ENCODE data around the gene DLG1.
A peak's percentile ranks its signal among the peaks of the same experiment; 100 is the strongest.

DLG1 gene

DNA sequence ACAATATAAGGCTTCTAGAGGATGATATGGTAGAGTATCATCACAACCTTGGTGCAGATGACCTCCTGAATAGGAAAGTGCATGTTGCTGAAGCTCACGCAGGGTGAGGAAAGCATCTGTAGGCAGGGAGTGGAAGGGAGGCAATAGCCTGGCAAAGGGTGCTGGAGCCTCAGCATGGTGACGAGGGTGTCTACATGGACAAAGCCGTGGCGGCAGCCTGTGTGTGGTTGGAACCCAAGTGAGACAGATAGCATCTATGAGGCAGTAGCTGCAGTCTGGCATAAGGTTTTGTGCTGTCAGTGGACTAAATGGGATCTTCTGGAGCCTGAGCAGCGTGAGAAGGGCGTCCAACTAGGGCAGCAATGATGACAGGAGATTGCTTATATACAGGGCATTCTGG lies 132.5 kb downstream of the DLG1 start:
- no peak for DNase-seq

- DNase-seq, result no peak
These were observed 143.4 kb downstream of the DLG1 start for GRCh38 chr3:197155046-197155445.

- DNase-seq, result peak; percentile 10
These were observed 146.8 kb downstream of the DLG1 start for GRCh38 chr3:197151580-197151979.

DNA sequence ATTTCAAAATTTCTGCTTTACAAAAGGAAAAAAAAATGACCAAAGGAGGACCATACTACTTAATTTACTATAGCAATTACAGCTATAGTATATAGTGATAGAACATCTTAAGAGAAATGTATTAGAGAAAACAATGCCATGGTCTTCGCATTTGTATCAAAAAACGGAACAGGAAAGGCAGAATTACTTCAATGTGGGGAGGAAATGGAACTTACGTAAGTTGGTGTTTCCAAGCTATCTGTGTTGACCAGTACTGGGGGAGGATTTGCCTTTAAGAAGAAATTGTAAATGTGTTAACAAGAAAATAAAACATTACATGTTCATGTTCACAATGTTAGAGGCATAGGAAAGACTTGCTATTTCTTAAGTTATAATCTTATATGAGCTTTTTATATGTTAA lies 148.9 kb downstream of the DLG1 start:
- DNase-seq, result peak; percentile 74

- no peak for DNase-seq
These were observed 154.2 kb downstream of the DLG1 start for GRCh38 chr3:197144188-197144587.

DNA sequence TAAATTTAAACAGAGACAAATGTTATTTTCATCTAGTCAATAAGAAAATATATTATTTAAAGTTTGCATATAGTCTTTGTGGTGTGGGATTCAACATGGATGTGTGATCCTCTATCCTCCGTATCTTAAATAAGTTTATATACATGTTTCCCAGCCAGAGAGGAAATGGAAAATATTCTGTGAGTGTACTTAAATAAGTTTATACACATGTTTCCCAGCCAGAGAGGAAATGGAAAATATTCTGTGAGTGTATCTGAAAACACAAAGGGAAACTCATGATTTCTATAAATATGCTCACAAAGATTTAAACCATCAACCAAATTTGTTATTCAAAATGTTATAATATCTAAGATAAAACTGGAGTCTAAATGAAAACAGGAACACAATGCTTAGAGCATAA lies 158.8 kb downstream of the DLG1 start:
- DNase-seq, result no peak

DNA sequence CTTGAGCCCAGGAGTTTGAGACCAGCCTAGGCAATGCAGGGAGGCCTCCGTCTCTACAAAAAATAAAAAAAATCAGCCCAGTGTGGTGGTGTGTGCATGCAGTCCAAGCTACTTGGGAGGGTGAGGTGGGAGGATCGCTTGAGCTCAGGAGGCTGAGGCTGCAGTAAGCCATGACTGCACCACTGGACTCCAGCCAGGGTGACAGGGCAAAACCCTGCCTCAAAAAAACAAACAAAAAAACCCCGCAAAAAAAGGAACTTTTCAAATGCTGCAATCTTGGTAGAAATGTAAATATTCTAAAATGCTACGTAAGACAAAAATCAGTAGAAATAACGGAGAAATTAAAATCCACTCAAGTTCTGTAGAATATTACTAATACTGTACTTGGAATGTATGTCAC lies 160.7 kb downstream of the DLG1 start:
- no peak for DNase-seq

GRCh38 chr3:197136744-197137143 lies 161.7 kb downstream of the DLG1 start:
- no peak for DNase-seq

GRCh38 chr3:197135212-197135611 lies 163.2 kb downstream of the DLG1 start:
- DNase-seq, result no peak

- DNase-seq, result no peak
These were observed 165.4 kb downstream of the DLG1 start for GRCh38 chr3:197132916-197133530.

DNA sequence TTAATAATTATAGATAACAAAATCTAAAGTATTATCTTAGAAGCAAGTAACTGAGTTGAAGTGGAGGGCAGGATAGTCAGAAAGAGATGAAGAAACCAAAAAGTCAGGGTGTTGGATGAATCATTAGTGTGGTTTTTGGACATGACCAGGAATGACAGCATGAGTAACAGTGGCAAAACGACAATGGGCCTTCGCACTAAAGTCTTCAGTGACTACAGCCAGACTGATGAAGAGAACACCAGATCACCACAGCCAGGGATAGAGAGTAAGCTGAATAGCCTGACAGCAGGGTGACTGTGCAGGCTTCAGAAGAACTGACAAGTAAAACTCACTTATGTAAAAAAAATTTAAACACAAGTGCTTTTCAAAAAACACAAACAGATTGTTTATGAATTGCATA lies 172.8 kb downstream of the DLG1 start:
- no peak for DNase-seq

GRCh38 chr3:197124713-197125112 lies 173.7 kb downstream of the DLG1 start:
- DNase-seq, result no peak

DNA sequence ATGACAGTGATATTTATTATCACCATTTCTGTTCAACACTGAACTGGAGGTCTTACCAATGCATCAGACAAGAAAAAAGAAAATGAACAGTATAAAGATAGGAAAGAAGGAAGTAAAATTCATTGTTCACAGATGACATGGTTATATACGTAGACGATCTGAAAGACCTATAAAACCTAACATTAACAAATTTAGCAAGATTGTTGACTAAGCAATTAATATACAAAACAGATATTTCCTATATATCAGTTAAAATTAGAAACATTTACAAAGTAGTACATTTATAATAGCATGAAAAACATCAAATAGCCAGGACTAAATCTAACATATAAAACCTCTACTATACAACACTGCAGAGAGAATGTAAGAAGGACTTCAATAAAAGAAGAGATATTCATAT lies 176.0 kb downstream of the DLG1 start:
- no peak for DNase-seq

DNA sequence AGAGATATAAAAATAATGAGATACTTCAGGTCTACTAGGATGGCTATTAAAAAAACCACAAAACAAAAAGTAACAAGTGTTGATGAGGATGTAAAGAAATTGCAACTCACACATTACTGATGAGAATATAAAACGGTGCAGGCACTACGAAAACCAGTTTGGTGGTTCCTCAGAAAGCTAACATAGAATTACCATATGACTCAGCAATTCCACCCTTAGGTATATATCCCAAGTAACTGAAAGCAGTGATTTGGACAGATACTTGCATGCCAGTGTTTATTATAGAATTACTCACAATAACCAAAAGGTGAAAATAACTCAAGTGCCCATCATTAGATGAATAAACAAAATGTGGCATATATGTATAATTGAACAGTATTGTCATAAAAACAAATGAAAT lies 181.3 kb downstream of the DLG1 start:
- DNase-seq, result no peak

- no peak for DNase-seq
These were observed 184.4 kb downstream of the DLG1 start for GRCh38 chr3:197114007-197114406.

GRCh38 chr3:197111685-197112084 lies 186.7 kb downstream of the DLG1 start:
- DNase-seq, result no peak

GRCh38 chr3:197105786-197106185 lies 192.6 kb downstream of the DLG1 start:
- no peak for DNase-seq

DNA sequence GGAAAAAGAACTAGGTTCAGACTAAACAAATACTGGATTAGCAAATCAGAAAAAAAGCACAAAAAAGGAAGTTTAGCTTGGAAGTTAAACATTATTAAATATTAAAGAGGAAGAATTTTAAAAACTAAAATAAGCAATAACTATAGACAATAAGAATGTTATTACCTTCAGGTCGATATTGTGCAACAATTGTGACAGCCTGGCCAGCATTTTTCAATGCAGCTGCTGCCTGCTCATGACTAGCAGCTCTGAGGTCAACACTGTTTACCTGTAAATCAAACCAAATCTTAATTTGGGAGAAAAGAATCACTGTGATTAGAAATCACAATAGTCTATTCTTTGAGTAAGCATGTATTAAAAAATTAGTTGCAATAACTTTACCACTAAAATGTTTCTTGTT lies 193.7 kb downstream of the DLG1 start:
- DNase-seq, result no peak

DNA sequence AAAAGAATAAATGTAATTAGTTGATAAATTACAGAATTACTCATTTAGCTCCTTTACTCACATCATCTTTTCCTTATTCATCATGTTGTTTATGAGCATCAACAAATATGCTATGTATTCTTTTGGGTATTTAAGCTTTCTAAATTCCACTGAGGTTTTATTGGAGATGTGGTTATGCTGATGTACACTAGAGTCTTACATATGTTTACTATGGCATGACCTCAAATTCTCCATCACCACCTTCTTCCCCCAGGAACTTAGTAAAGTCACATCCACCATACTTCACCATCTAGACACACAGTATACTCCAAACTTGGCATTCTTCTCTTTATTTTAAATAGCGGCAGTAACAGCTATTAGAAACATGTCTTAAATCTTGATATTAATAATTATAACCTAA lies 194.6 kb downstream of the DLG1 start:
- no peak for DNase-seq

DNA sequence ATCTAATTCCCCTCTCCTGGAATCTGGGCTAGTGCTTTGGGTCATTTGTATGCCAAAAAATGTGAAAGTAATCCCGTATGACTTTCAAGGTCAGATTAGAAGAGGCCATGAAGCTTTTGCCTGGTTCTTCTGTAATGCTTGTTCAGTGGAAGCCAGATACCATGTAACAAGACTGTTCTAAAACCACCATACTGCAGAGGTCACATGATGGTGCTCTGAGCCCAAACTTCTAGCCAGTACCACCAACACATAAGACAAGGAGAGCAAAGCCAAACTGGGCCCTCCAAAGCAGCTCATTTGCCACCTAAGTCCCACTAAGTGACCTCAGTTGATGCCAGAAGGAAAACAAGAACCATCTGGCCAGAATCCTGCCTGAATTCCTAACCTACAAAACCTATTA lies 204.5 kb downstream of the DLG1 start:
- no peak for DNase-seq

DNA sequence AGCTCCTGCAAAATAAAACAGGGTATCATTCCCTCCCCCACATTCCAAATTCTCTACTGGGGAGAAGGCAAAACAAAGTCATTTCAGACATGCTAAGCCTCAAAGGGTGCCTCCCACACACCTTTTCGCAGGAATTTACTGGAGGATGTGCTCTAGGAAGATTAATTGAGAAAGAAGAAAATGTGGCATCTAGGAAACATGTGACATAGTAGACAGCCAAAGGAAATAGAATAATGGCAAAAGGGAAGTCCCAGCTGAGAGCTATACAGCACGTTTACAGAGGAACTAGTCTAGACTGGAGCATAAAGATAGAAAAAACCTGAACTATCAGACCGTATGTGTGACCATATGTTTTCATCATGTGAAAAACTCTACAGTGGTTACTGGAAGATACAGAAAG lies 210.0 kb downstream of the DLG1 start:
- DNase-seq, result peak; percentile 46

DNA sequence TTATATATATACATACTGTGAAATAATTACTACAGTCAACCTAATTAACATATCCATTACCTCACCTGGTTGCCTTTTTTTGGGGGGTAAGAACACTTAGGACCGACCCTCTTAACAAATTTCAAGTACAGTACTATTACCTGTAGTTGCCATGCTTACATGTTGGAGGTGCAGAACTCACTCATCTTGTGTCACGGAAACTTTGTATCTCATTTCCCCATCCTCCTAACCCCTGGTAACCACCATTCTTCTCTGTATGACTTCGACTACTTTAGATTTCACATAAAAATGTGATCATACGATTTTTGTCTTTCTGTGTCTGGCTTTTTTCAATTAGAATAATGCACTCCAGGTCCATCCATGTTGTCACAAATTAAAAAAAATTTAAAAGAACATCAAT lies 213.3 kb downstream of the DLG1 start:
- no peak for DNase-seq

GRCh38 chr3:197083486-197083885 lies 214.9 kb downstream of the DLG1 start:
- no peak for DNase-seq

DNA sequence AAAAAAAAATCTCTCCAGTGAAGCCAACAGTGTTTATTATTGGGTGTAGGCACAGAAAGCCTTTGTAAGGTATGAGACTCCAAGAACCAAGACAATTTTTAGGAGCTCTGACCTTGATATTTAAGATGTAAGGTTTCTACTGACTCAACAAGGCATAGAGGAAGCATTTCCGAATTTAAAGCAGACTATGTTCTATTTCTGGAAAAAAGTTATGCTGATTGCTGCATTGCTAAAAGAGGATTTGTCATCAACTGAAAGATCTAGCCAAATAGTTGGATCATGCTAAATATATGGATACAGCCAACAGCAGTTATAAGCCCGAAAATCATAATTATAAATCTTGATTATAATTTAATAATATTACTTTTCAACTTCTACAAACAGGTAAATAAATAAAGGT lies 215.5 kb downstream of the DLG1 start:
- DNase-seq, result no peak

DNA sequence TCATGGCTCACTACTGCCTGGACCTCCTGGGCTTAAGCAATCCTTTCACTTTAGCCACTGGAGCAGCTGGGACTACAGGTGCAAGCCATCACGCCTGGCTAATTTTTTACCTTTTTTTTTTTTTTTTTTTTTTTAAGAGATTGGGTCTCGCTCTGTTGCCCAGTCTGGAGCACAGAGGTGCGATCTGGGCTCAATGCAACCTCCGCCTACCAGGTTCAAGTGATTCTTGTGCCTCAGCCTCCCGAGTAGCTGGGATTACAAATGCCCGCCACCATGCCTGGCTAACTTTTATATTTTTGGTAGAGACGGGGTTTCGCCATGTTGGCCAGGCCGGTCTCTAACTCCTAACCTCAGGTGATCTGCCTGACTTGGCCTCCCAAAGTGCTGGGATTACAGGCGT lies 218.1 kb downstream of the DLG1 start:
- no peak for DNase-seq

DNA sequence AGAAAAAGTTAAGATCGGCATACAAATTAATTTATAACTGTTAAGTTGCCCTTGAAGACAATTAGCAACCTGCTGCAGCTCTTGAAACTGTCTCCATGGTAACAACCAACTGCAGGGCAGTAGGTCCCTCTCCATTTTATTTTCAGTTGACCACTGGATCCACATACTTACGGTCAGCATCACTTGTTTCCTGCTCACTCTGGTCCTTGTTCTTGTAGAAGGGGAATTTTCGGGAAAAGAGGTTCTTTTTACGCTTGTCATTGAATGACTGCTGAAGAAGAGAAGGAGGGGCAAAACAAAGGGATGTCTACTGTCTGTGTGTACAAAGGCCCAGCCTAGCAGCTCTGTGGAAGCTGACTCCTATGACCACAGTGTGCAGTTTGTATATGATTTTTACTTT lies 222.0 kb downstream of the DLG1 start:
- no peak for DNase-seq
